Measurements from ENCODE around the gene SEC22A.

Gene SEC22A

GRCh38 chr3:123292321-123293310 lies 90.9 kb downstream of the SEC22A start:
- no peak overlapping the region for H3K27ac ChIP-seq (replicated peaks; ENCODE audit: low read length)
- no peak for DNase-seq (ENCODE audit: low spot score)
- no CpG with 5 or more reads among the region's 15 CpGs for whole genome bisulfite sequencing, 2 donors (ENCODE audit: extremely low coverage in 2 of 2, insufficient read length in 2 of 2, insufficient replicate concordance in 1 of 2)

GRCh38 chr3:123294296-123294938 lies 92.7 kb downstream of the SEC22A start:
- Histone ChIP-seq H3K4ac (ENCODE audit: low read length) (no peak overlapping the region), H3K14ac (ENCODE audit: low read length) (no peak overlapping the region), H2BK120ac (ENCODE audit: low read depth, low read length) (no peak overlapping the region), H3K9ac (ENCODE audit: low read depth, low read length, poor library complexity) (no peak overlapping the region), H3K23ac (ENCODE audit: low read depth, low read length, poor library complexity) (no peak overlapping the region), H4K8ac (ENCODE audit: low read depth, low read length) (no peak overlapping the region), H3K27ac (replicated peaks; ENCODE audit: low read length) (no peak overlapping the region), H3K9me3 (replicated peaks in 1 of 2; ENCODE audit: control insufficient read depth in 2 of 2, insufficient read depth in 1 of 2, low read depth in 1 of 2, low read length in 2 of 2) (no peaks in the 10 kb centered on the region), H3K4me2 (ENCODE audit: insufficient read depth, low read length, poor library complexity, severe bottlenecking) (no peak overlapping the region), H3K79me1 (ENCODE audit: low read depth, low read length) (peaks cover 2% of the 10 kb centered on the region), H2AK5ac (ENCODE audit: low read depth, low read length) (no peak overlapping the region), H3K27me3 (ENCODE audit: control insufficient read depth in 3 of 3, insufficient read depth in 3 of 3, low read depth in 1 of 3, low read length in 3 of 3) (peaks cover 0 to 24% (median 0%) of the 10 kb centered on the region in 3 experiments), H2BK12ac (ENCODE audit: low read length) (no peak overlapping the region), H2AFZ (ENCODE audit: low read length) (no peak overlapping the region), H2BK5ac (ENCODE audit: low read length) (no peak overlapping the region), H3K4me1 (ENCODE audit: control insufficient read depth in 2 of 2, insufficient read depth in 1 of 2, low read depth in 1 of 2, low read length in 2 of 2) (no peaks in the 10 kb centered on the region), H3K4me3 (ENCODE audit: low read length in 2 of 2) (no peak overlapping the region), H4K91ac (ENCODE audit: low read depth, low read length, poor library complexity) (no peak overlapping the region), H2BK15ac (ENCODE audit: low read length) (no peak overlapping the region), H3K18ac (ENCODE audit: low read length) (no peak overlapping the region), H3K36me3 (replicated peaks in 1 of 2; ENCODE audit: control insufficient read depth in 2 of 2, insufficient read depth in 2 of 2, low read length in 2 of 2) (no peaks in the 10 kb centered on the region)
- no CpG with 5 or more reads among the region's 13 CpGs for WGBS, 2 donors (ENCODE audit: extremely low coverage in 2 of 2, insufficient read length in 2 of 2, insufficient replicate concordance in 1 of 2)
- DNase-seq (ENCODE audit: low spot score): no peak

More at GRCh38 chr3:123292321-123293310, 90.9 kb downstream of the SEC22A start:
- H3K4me1 ChIP-seq (ENCODE audit: control insufficient read depth in 2 of 2, insufficient read depth in 1 of 2, low read depth in 1 of 2, low read length in 2 of 2): no peaks in the 10 kb centered on the region
- peak overlapping the region; percentile 45 for H3K23ac ChIP-seq (ENCODE audit: low read depth, low read length, poor library complexity)
- H2BK12ac ChIP-seq (ENCODE audit: low read length): no peak overlapping the region
- no peak overlapping the region for H2BK5ac ChIP-seq (ENCODE audit: low read length)
- H2BK15ac ChIP-seq (ENCODE audit: low read length): no peak overlapping the region
- no peak overlapping the region for H3K4ac ChIP-seq (ENCODE audit: low read length)
- H3K9me3 ChIP-seq (replicated peaks in 1 of 2; ENCODE audit: control insufficient read depth in 2 of 2, insufficient read depth in 1 of 2, low read depth in 1 of 2, low read length in 2 of 2): no peaks in the 10 kb centered on the region
- peaks cover 0 to 19% (median 0%) of the 10 kb centered on the region in 3 experiments for H3K27me3 ChIP-seq (ENCODE audit: control insufficient read depth in 3 of 3, insufficient read depth in 3 of 3, low read depth in 1 of 3, low read length in 3 of 3)
- H3K4me2 ChIP-seq (ENCODE audit: insufficient read depth, low read length, poor library complexity, severe bottlenecking): no peak overlapping the region
- no peak overlapping the region for H4K91ac ChIP-seq (ENCODE audit: low read depth, low read length, poor library complexity)
- peaks cover 2% of the 10 kb centered on the region for H3K79me1 ChIP-seq (ENCODE audit: low read depth, low read length)
- peak overlapping the region; percentile 51 for H3K18ac ChIP-seq (ENCODE audit: low read length)
- H3K14ac ChIP-seq (ENCODE audit: low read length): peak overlapping the region; percentile 91
- no peaks in the 10 kb centered on the region for H3K36me3 ChIP-seq (replicated peaks in 1 of 2; ENCODE audit: control insufficient read depth in 2 of 2, insufficient read depth in 2 of 2, low read length in 2 of 2)
- H3K9ac ChIP-seq (ENCODE audit: low read depth, low read length, poor library complexity): no peak overlapping the region
- H4K8ac ChIP-seq (ENCODE audit: low read depth, low read length): no peak overlapping the region
- no peak overlapping the region for H2AK5ac ChIP-seq (ENCODE audit: low read depth, low read length)
- H3K4me3 ChIP-seq (ENCODE audit: low read length in 2 of 2): no peak overlapping the region
- H2AFZ ChIP-seq (ENCODE audit: low read length): no peak overlapping the region
- no peak overlapping the region for H2BK120ac ChIP-seq (ENCODE audit: low read depth, low read length)

- no CpG with 5 or more reads among the region's 7 CpGs for WGBS, 2 donors (ENCODE audit: extremely low coverage in 2 of 2, insufficient read length in 2 of 2, insufficient replicate concordance in 1 of 2)
- no peak for DNase-seq (ENCODE audit: low spot score)
These were observed 93.6 kb downstream of the SEC22A start for GRCh38 chr3:123295171-123295900.

More at GRCh38 chr3:123295171-123295900, 93.6 kb downstream of the SEC22A start:
- Histone ChIP-seq H3K4ac (ENCODE audit: low read length) (no peak overlapping the region), H3K36me3 (replicated peaks in 1 of 2; ENCODE audit: control insufficient read depth in 2 of 2, insufficient read depth in 2 of 2, low read length in 2 of 2) (no peaks in the 10 kb centered on the region), H4K91ac (ENCODE audit: low read depth, low read length, poor library complexity) (no peak overlapping the region), H2BK12ac (ENCODE audit: low read length) (no peak overlapping the region), H3K9ac (ENCODE audit: low read depth, low read length, poor library complexity) (no peak overlapping the region), H3K79me1 (ENCODE audit: low read depth, low read length) (peaks cover 2% of the 10 kb centered on the region), H3K14ac (ENCODE audit: low read length) (no peak overlapping the region), H3K23ac (ENCODE audit: low read depth, low read length, poor library complexity) (peak overlapping the region; percentile 40), H2AK5ac (ENCODE audit: low read depth, low read length) (peak overlapping the region; percentile 51), H2AFZ (ENCODE audit: low read length) (no peak overlapping the region), H3K4me2 (ENCODE audit: insufficient read depth, low read length, poor library complexity, severe bottlenecking) (no peak overlapping the region), H3K4me1 (ENCODE audit: control insufficient read depth in 2 of 2, insufficient read depth in 1 of 2, low read depth in 1 of 2, low read length in 2 of 2) (no peaks in the 10 kb centered on the region), H2BK5ac (ENCODE audit: low read length) (no peak overlapping the region), H3K9me3 (replicated peaks in 1 of 2; ENCODE audit: control insufficient read depth in 2 of 2, insufficient read depth in 1 of 2, low read depth in 1 of 2, low read length in 2 of 2) (no peaks in the 10 kb centered on the region), H3K18ac (ENCODE audit: low read length) (peak overlapping the region; percentile 44), H3K27me3 (ENCODE audit: control insufficient read depth in 3 of 3, insufficient read depth in 3 of 3, low read depth in 1 of 3, low read length in 3 of 3) (peaks cover 0 to 23% (median 0%) of the 10 kb centered on the region in 3 experiments), H3K27ac (replicated peaks; ENCODE audit: low read length) (no peak overlapping the region), H2BK15ac (ENCODE audit: low read length) (no peak overlapping the region), H3K4me3 (ENCODE audit: low read length in 2 of 2) (no peak overlapping the region), H4K8ac (ENCODE audit: low read depth, low read length) (no peak overlapping the region), H2BK120ac (ENCODE audit: low read depth, low read length) (no peak overlapping the region)
